A549 treated with CORT108297 at 1 μM for 4 hours (cell line): ENCODE data around the gene RPTN. TPM values are rescaled to one million over a fixed set of nuclear protein-coding genes. Genes with fewer than 3 reads are reported as not detected.

ENCODE experiments used
- total RNA-seq: library from RNA; stranded (reverse); fragments of 200-300 nt; extraction: Qiagen RNA extraction; gene quantifications from 5 replicates; pipeline ENCODE4 v1.2.3, GENCODE V29; 2022

RPTN gene
- not detected in 5 replicates for total RNA-seq

DNA sequence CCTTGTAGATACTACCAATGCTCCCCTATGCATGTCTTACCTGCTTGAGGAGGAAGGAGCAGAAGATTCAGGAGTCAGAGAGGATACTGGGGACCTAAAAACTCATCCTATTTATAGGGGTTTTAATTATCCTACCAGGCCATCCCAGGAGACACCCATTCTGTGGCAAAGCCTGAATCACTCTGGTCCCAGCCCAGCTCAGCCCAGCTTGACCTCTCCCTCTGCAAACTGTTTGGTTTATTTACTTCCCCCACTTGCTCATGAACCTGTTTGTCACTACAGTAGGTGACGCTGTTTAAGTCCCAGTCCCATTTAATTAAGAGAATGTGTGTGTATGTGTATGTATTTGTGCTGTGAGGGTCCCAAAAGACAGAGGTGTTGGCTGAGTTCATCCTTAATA is at the start of gene RPTN:
RPTN (minus strand) TSS at position 85 of the 400 bp plus-strand sequence. CDS start 1,339 bp downstream, outside the sequence.

GRCh38 chr1:152115344-152115743 is 43.7 kb downstream of the RPTN start, which contains the start of gene TCHH:
TCHH (minus strand) TSS chr1:152115444; CDS start chr1:152114080, 1,364 bp downstream.

Other genes with a start within 250 kb of the RPTN start
- 12.2 to 13.7 TPM (median 13.4 TPM) in 5 replicates for gene THEM4, start 249.7 kb downstream of the RPTN start, total RNA-seq
- 1,898 to 2,089 TPM (median 2,074 TPM) in 5 replicates for gene S100A10, start 165.4 kb downstream of the RPTN start, total RNA-seq
- gene S100A11, start 122.2 kb downstream of the RPTN start, total RNA-seq = 1,747 to 1,911 TPM (median 1,855 TPM) in 5 replicates
- not detected in 5 replicates for gene TCHHL1, start 70.2 kb downstream of the RPTN start, total RNA-seq
- 0.20 to 0.26 TPM (median 0.24 TPM) in 5 replicates for gene TCHH, start 43.8 kb downstream of the RPTN start, total RNA-seq
- not detected in 5 replicates for gene HRNR, start 65.0 kb upstream of the RPTN start, total RNA-seq
- gene FLG, start 166.0 kb upstream of the RPTN start, total RNA-seq = 0.01 TPM in 2 of 5 replicates, not detected in the others
- not detected in 5 replicates for gene FLG2, start 200.8 kb upstream of the RPTN start, total RNA-seq